ENCODE results near the gene COMP.

GRCh38 chr19:18789422-18789869, 1.7 kb downstream of the COMP start:
- no peak for TF ChIP-seq POLR2A (IDR thresholded peaks at IDR 0.05)
- no peak for TF ChIP-seq CTCF (IDR thresholded peaks at IDR 0.05)
- TF ChIP-seq POLR2AphosphoS5 (IDR thresholded peaks at IDR 0.05) = no peak
